GM12878 (cell line): ENCODE results near the gene IL4. TPM values are rescaled to one million over a fixed set of nuclear protein-coding genes. Genes with fewer than 3 reads are reported as not detected.

ENCODE experiments used
- ATAC-seq: fragments of 200-7000 bp; cut with Tn5 transposase; 3 replicates; pipeline ENCODE4 v1.9.1; 2020; ENCODE audit warnings: mild to moderate bottlenecking, moderate library complexity
- BruUV-seq: library from RNA; stranded (reverse); fragments of 400-500 nt; replicated peaks from 2 replicates; lab custom pipeline; 2021; lab: Mats Ljungman, UMichigan
- CTCF ChIA-PET: fragments of 300-600 bp; sonication (Branson Sonifier 250); formaldehyde crosslinking; extraction: SDS; loops from one replicate; lab custom pipeline; 2021; ENCODE audit warnings: inconsistent platforms; lab: Yijun Ruan, JAX
- POLR2A ChIA-PET: fragments of 350-600 bp; formaldehyde crosslinking; extraction: SDS; loops from one replicate; lab custom pipeline; 2021; ENCODE audit warnings: inconsistent platforms; lab: Charles Lee
- RAD21 ChIA-PET: fragments of 300-600 bp; sonication (Branson Sonifier 250); formaldehyde crosslinking; loops from one replicate; lab custom pipeline; 2023; ENCODE audit warnings: antibody characterized with exemption; ENCODE audit not compliant: unreplicated experiment; lab: Charles Lee
- SMC1A ChIA-PET: fragments of 300-600 bp; sonication (Branson Sonifier 250); formaldehyde crosslinking; loops from one replicate; lab custom pipeline; 2023; ENCODE audit not compliant: unreplicated experiment, uncharacterized antibody; lab: Charles Lee
- DNase-seq: peaks from one replicate; pipeline ENCODE4 v3.0.0-alpha.2; 2011; ENCODE audit warnings: low read depth, low spot score
- FAIRE-seq: peaks from 3 replicates; lab custom pipeline; 2011; peaks lifted over from hg19 to GRCh38; lab: Jason Lieb, UNC
- H2AFZ ChIP-seq: 2 replicates; pipeline ENCODE4 v1.6.0; 2011; ENCODE audit warnings: low read depth, low read length, control low read depth; ENCODE audit not compliant: control insufficient read depth
- H3K27ac ChIP-seq: 2 replicates; pipeline ENCODE4 v1.5.1; 2011; ENCODE audit warnings: control low read depth; ENCODE audit not compliant: control insufficient read depth, insufficient read depth
- H3K27me3 ChIP-seq, 2 experiments: replicated peaks in 1 of 2; 2 replicates each; pipeline versions ENCODE4 v1.6.0 to v1.6.1; 2011; ENCODE audit warnings: low read length in 1 of 2; ENCODE audit not compliant: control insufficient read depth in 2 of 2, insufficient read depth in 2 of 2
- H3K36me3 ChIP-seq, 2 experiments: 2 replicates each; pipeline ENCODE4 v1.5.1; 2011; ENCODE audit warnings: low read length in 1 of 2; ENCODE audit not compliant: control insufficient read depth in 2 of 2, insufficient read depth in 2 of 2
- H3K4me1 ChIP-seq: 2 replicates; pipeline ENCODE4 v1.6.1; 2011; ENCODE audit warnings: mild to moderate bottlenecking, low read length, moderate library complexity, mixed read lengths; ENCODE audit not compliant: control insufficient read depth, insufficient read depth
- H3K4me2 ChIP-seq: 2 replicates; pipeline ENCODE4 v1.6.0; 2011; ENCODE audit warnings: control low read depth; ENCODE audit not compliant: control insufficient read depth, insufficient read depth
- H3K4me3 ChIP-seq: fragments of 200-600 bp; sonication (generic); 2 replicates; pipeline ENCODE4 v1.5.1; 2016
- H3K79me2 ChIP-seq: 2 replicates; pipeline ENCODE4 v1.6.0; 2011; ENCODE audit warnings: low read length; ENCODE audit not compliant: control insufficient read depth, insufficient read depth
- H3K9ac ChIP-seq: 2 replicates; pipeline ENCODE4 v1.8.0; 2011; ENCODE audit warnings: low read length, control low read depth, mixed read lengths; ENCODE audit not compliant: control insufficient read depth, insufficient read depth
- H3K9me3 ChIP-seq: replicated peaks from 3 replicates; pipeline ENCODE4 v1.5.1; 2011; ENCODE audit warnings: mild to moderate bottlenecking, low read length; ENCODE audit not compliant: control insufficient read depth, insufficient read depth
- H4K20me1 ChIP-seq: 2 replicates; pipeline ENCODE4 v1.6.0; 2011; ENCODE audit not compliant: control insufficient read depth, insufficient read depth
- BHLHE40 ChIP-seq, 2 experiments: fragments of 450-650 bp in 1 of 2; IDR thresholded peaks; 2 replicates each; pipeline ENCODE4 v1.6.1; 2011 to 2017; ENCODE audit warnings: low read depth in 2 of 2, borderline replicate concordance in 1 of 2, improper control_type of control experiment in 1 of 2, low read length in 1 of 2, mild to moderate bottlenecking in 1 of 2
- CEBPB ChIP-seq, 2 experiments: fragments of 150-350 bp in 1 of 2; IDR thresholded peaks; 2 replicates each; pipeline ENCODE4 v1.6.1; 2012 to 2014; ENCODE audit warnings: low read depth in 2 of 2, low read length in 2 of 2, borderline replicate concordance in 1 of 2, inconsistent platforms in 1 of 2
- EGR1 ChIP-seq, 2 experiments: IDR thresholded peaks; 1 replicate in 1 of 2; 2 replicates in 1 of 2; pipeline ENCODE4 v1.6.1; 2011 to 2012; ENCODE audit warnings: low read depth in 2 of 2, low read length in 2 of 2, borderline replicate concordance in 1 of 2, mild to moderate bottlenecking in 1 of 2, moderate library complexity in 1 of 2
- FOXM1 ChIP-seq: IDR thresholded peaks from 2 replicates; pipeline ENCODE4 v1.6.1; 2012; ENCODE audit warnings: low read depth, mild to moderate bottlenecking, inconsistent platforms, low read length, moderate library complexity
- GATAD2B ChIP-seq: fragments of 450-650 bp; conservative IDR thresholded peaks from 2 replicates; pipeline ENCODE4 v1.6.1; 2017; ENCODE audit warnings: low read depth, mild to moderate bottlenecking, moderate library complexity
- MTA2 ChIP-seq: fragments of 450-650 bp; IDR thresholded peaks from 2 replicates; pipeline ENCODE4 v1.6.1; 2016; ENCODE audit warnings: low read depth, mild to moderate bottlenecking, moderate library complexity
- PML ChIP-seq: IDR thresholded peaks from 2 replicates; pipeline ENCODE4 v1.6.1; 2012; ENCODE audit warnings: low read length, inconsistent platforms
- POLR2AphosphoS5 ChIP-seq: IDR thresholded peaks from 2 replicates; pipeline ENCODE4 v1.6.1; 2011; ENCODE audit warnings: mild to moderate bottlenecking, low read length, inconsistent platforms
- RB1 ChIP-seq: fragments of 450-650 bp; formaldehyde crosslinking; IDR thresholded peaks from 2 replicates; pipeline ENCODE4 v1.6.1; 2017; ENCODE audit warnings: mild to moderate bottlenecking, borderline replicate concordance
- SREBF1 ChIP-seq: IDR thresholded peaks from 2 replicates; pipeline ENCODE4 v1.6.1; 2012; ENCODE audit warnings: mild to moderate bottlenecking, low read length
- TCF7 ChIP-seq: IDR thresholded peaks from 2 replicates; pipeline ENCODE4 v1.6.1; 2014; ENCODE audit warnings: antibody characterized with exemption, borderline replicate concordance
- WGBS: methylation state at CpG from one replicate; pipeline ENCODE4 v1.1.6; 2016; ENCODE audit warnings: low lambda C conversion rate; ENCODE audit not compliant: insufficient replicate concordance, insufficient coverage; ENCODE audit errors: missing lambda C conversion rate; 5-methylcytosine and 5-hydroxymethylcytosine counted together
- in situ Hi-C: fragments of 300-500 bp; cut with MboI; formaldehyde crosslinking; loops from 9 replicates; pipeline ENCODE4 v1.14.3; 2018; ENCODE audit warnings: mixed read lengths
- intact Hi-C: fragments of 100-400 bp; cut with micrococcal nuclease; formaldehyde crosslinking; loops from one replicate; pipeline ENCODE4 v1.14.2; 2022; ENCODE audit not compliant: unreplicated experiment
- polyA plus RNA-seq, 11 experiments: library from polyadenylated mRNA; depleted of rRNA in 4 of 11; unstranded in 6 of 11; stranded (reverse) in 5 of 11; fragments of >200 nt; fragmentation: Nextera tagmentation in 4 of 11; fragmentation: Illumina TruSeq in 1 of 11; extraction: Ambion mirVana in 4 of 11; extraction: Trizol in 1 of 11; gene quantifications; 1 replicate in 1 of 11; 2 replicates in 10 of 11; pipeline versions ENCODE4 v1.2.1 to v1.2.3, GENCODE V29; 2011 to 2016; ENCODE audit warnings: inconsistent platforms in 2 of 11, missing spikeins in 2 of 11, low read depth in 1 of 11
- total RNA-seq, 4 experiments: library from RNA; depleted of rRNA in 3 of 4; stranded (reverse); fragments of >200 nt in 3 of 4; fragmentation: Illumina TruSeq in 1 of 4; extraction: Trizol in 1 of 4; gene quantifications; 2 replicates each; pipeline versions ENCODE4 v1.2.1 to v1.2.3, GENCODE V29; 2013 to 2021
- TF ChIP-seq, protein P1 (sequence below): fragments of 450-650 bp; IDR thresholded peaks from 2 replicates; pipeline ENCODE4 v1.6.1; 2017; ENCODE audit warnings: mild to moderate bottlenecking, low read depth, inconsistent platforms; ENCODE audit not compliant: poor library complexity, severe bottlenecking
- TF ChIP-seq, protein P2 (sequence below): fragments of 450-650 bp; IDR thresholded peaks from 2 replicates; pipeline ENCODE4 v1.6.1; 2018; ENCODE audit warnings: borderline replicate concordance, mild to moderate bottlenecking; ENCODE audit not compliant: partially characterized antibody

The IL4 gene
- total and polyA plus RNA-seq, 10 of the 15 experiments (the other 5 are each of a cell fraction or from before 2014, with no cell fraction given), result 0.20 to 0.80 (median 0.50) TPM; not detected in 7

DNA sequence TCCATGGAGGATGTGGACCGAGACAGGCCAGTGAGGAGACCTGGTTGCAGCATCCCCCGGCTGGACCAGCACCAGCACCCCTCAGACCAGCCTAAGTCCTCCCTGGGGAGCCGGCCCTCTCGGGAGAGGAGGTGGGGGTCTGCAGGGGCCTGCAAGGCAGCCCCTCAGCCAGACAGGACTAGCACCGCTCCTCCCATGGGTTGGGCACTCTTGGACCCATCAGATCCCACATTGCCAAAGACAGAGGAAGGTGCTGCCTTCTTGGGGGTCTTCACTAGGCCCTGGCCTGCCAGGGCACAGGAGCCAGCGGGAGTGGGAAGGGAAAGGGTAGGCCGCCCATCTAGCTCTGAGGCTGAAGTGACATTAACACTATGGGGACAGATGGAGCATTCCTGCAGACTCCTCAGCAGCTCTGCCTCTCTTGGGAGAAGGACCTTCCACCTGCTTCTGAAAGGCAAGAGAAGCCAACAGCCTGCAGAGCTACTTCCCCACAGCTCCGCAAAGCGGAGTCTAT lies 9.0 kb upstream of the IL4 start:
- Histone ChIP-seq H3K9me3 (no peaks in the 10 kb centered on the region), H3K4me2 (no peak overlapping the region; the same call in 1 of the 2 replicates), H3K36me3 (no peaks in the 10 kb centered on the region), H2AFZ (no peak overlapping the region), H3K79me2 (no peaks in the 10 kb centered on the region), H3K27me3 (no peaks in the 10 kb centered on the region), H3K27ac (peak overlapping the region; percentile 96), H3K4me3 (no peak overlapping the region), H3K9ac (peak overlapping the region; percentile 5; the same call in 1 of the 2 replicates), H3K4me1 (peaks cover 56% of the 10 kb centered on the region), H4K20me1 (no peaks in the 10 kb centered on the region)
- intact Hi-C loops, result loop anchor here (1.0 to 5.0 kb wide), 8 partner anchors 28 to 242 kb away; partner anchors contain the start of genes GDF9 and UQCRQ
- CTCF ChIA-PET, result interaction anchor here (0.5 to 7.0 kb wide), 7 partner anchors 10 to 628 kb away, joined by 3 to 57 read pairs (median 4); partner anchors contain the start of gene IL4
- no TSS peak for BruUV-seq
- SMC1A ChIA-PET, result interaction anchor here (1.0 to 12.1 kb wide), 15 partner anchors 10 to 238 kb away, joined by 3 to 156 read pairs (median 14); partner anchors contain the start of genes IL4 and KIF3A
- ATAC-seq (no peak), FAIRE-seq (no peak), DNase-seq (no peak)
- RAD21 ChIA-PET, result interaction anchor here (0.8 to 9.2 kb wide), 14 partner anchors 11 to 244 kb away, joined by 3 to 148 read pairs (median 18); partner anchors contain the start of genes CCNI2, IL4, KIF3A and RAD50
- 92% methylated on average over 9 of the region's 9 CpGs for WGBS
- POLR2A ChIA-PET, result interaction anchor here (0.8 to 10.8 kb wide), 4 partner anchors 10 to 114 kb away, joined by 3 to 118 read pairs (median 15); partner anchors contain the start of gene IL4
- in situ Hi-C loops, result no loop called here
- TF ChIP-seq, protein P1, sequence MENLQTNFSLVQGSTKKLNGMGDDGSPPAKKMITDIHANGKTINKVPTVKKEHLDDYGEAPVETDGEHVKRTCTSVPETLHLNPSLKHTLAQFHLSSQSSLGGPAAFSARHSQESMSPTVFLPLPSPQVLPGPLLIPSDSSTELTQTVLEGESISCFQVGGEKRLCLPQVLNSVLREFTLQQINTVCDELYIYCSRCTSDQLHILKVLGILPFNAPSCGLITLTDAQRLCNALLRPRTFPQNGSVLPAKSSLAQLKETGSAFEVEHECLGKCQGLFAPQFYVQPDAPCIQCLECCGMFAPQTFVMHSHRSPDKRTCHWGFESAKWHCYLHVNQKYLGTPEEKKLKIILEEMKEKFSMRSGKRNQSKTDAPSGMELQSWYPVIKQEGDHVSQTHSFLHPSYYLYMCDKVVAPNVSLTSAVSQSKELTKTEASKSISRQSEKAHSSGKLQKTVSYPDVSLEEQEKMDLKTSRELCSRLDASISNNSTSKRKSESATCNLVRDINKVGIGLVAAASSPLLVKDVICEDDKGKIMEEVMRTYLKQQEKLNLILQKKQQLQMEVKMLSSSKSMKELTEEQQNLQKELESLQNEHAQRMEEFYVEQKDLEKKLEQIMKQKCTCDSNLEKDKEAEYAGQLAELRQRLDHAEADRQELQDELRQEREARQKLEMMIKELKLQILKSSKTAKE, result no peak
- TF ChIP-seq POLR2AphosphoS5, result no peak
- TF ChIP-seq, protein P2, sequence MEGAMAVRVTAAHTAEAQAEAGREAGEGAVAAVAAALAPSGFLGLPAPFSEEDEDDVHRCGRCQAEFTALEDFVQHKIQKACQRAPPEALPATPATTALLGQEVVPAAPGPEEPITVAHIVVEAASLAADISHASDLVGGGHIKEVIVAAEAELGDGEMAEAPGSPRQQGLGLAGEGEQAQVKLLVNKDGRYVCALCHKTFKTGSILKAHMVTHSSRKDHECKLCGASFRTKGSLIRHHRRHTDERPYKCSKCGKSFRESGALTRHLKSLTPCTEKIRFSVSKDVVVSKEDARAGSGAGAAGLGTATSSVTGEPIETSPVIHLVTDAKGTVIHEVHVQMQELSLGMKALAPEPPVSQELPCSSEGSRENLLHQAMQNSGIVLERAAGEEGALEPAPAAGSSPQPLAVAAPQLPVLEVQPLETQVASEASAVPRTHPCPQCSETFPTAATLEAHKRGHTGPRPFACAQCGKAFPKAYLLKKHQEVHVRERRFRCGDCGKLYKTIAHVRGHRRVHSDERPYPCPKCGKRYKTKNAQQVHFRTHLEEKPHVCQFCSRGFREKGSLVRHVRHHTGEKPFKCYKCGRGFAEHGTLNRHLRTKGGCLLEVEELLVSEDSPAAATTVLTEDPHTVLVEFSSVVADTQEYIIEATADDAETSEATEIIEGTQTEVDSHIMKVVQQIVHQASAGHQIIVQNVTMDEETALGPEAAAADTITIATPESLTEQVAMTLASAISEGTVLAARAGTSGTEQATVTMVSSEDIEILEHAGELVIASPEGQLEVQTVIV, result no peak
- TF ChIP-seq BHLHE40 (IDR thresholded peaks at IDR 0.05; ENCODE audit: borderline replicate concordance in 1 of 2, low read depth in 2 of 2, low read length in 1 of 2), result no peak
- TF ChIP-seq FOXM1, result no peak
- TF ChIP-seq PML, result no peak
- TF ChIP-seq MTA2, result no peak
- TF ChIP-seq GATAD2B, result no peak
- TF ChIP-seq SREBF1, result no peak
- no peak for TF ChIP-seq RB1
- no peak for TF ChIP-seq CEBPB (IDR thresholded peaks at IDR 0.05; ENCODE audit: borderline replicate concordance in 1 of 2, low read depth in 2 of 2, low read length in 2 of 2)
- TF ChIP-seq TCF7, result no peak
- no peak for TF ChIP-seq EGR1 (IDR thresholded peaks at IDR 0.05; ENCODE audit: borderline replicate concordance in 1 of 2, low read depth in 2 of 2, low read length in 2 of 2)
